Brain microvascular endothelial cell (primary cell): Measurements from ENCODE around the gene EHF.

Source experiments
- DNase-seq: peaks from one replicate; pipeline ENCODE4 v3.0.0-alpha.2; 2020
- H3K27ac ChIP-seq: fragments of 250-450 bp; sonication (Bioruptor Pico); 2 replicates; pipeline ENCODE4 v1.5.1; 2020; ENCODE audit warnings: mild to moderate bottlenecking, moderate library complexity
- H3K27me3 ChIP-seq: fragments of 250-450 bp; sonication (Bioruptor Pico); replicated peaks from 2 replicates; pipeline ENCODE4 v1.5.1; 2020; ENCODE audit warnings: mild to moderate bottlenecking
- H3K36me3 ChIP-seq: fragments of 250-450 bp; sonication (Bioruptor Pico); replicated peaks from 2 replicates; pipeline ENCODE4 v1.5.1; 2020; ENCODE audit warnings: mild to moderate bottlenecking
- H3K4me3 ChIP-seq: 2 replicates; pipeline ENCODE4 v1.5.1; 2011; ENCODE audit warnings: low read depth, mild to moderate bottlenecking, control low read depth, low read length, moderate library complexity
- in situ Hi-C: cut with HindIII; loops from 2 replicates; pipeline ENCODE4 v1.10.0; 2017; ENCODE audit warnings: low sequenced_read_pairs, low pct_ligation_motif_present
- TF ChIP-seq, protein P1 (sequence below): IDR thresholded peaks from 2 replicates; pipeline ENCODE4 v1.5.1; 2011; ENCODE audit warnings: low read depth, mild to moderate bottlenecking, moderate library complexity, low read length, control low read depth, inconsistent platforms; ENCODE audit errors: missing control alignments

Gene EHF

DNA sequence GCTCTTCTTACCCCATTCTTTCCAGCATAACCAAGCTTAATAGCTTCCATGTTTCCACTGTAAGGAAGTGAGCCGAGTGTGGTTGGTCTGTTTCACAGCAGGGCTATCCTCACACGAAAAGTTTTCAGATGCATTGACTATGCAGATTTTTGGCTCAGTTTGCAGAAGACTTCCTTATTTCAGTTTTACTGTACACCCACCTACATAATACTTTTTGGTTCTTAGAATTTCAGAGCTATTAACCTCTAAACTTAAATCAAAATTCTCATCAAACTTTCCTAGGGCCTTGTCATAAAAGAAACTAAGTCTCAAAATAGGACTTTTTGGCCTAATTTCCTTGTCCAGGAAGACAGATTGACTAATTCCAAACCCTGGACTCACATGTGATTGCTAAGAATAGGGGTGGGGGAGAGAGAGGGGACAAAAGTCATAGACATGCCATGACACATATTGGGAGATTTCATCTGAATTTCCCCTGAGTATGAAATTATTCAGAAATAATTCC is 7.3 kb upstream of the EHF start:
- no peaks in the 10 kb centered on the region for H3K27me3 ChIP-seq
- H3K27ac ChIP-seq: no peak overlapping the region
- H3K4me3 ChIP-seq: no peak overlapping the region
- no peak for DNase-seq
- H3K36me3 ChIP-seq: no peaks in the 10 kb centered on the region
- in situ Hi-C loops: no loop called here
- TF ChIP-seq, protein P1, sequence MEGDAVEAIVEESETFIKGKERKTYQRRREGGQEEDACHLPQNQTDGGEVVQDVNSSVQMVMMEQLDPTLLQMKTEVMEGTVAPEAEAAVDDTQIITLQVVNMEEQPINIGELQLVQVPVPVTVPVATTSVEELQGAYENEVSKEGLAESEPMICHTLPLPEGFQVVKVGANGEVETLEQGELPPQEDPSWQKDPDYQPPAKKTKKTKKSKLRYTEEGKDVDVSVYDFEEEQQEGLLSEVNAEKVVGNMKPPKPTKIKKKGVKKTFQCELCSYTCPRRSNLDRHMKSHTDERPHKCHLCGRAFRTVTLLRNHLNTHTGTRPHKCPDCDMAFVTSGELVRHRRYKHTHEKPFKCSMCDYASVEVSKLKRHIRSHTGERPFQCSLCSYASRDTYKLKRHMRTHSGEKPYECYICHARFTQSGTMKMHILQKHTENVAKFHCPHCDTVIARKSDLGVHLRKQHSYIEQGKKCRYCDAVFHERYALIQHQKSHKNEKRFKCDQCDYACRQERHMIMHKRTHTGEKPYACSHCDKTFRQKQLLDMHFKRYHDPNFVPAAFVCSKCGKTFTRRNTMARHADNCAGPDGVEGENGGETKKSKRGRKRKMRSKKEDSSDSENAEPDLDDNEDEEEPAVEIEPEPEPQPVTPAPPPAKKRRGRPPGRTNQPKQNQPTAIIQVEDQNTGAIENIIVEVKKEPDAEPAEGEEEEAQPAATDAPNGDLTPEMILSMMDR: no peak

DNA sequence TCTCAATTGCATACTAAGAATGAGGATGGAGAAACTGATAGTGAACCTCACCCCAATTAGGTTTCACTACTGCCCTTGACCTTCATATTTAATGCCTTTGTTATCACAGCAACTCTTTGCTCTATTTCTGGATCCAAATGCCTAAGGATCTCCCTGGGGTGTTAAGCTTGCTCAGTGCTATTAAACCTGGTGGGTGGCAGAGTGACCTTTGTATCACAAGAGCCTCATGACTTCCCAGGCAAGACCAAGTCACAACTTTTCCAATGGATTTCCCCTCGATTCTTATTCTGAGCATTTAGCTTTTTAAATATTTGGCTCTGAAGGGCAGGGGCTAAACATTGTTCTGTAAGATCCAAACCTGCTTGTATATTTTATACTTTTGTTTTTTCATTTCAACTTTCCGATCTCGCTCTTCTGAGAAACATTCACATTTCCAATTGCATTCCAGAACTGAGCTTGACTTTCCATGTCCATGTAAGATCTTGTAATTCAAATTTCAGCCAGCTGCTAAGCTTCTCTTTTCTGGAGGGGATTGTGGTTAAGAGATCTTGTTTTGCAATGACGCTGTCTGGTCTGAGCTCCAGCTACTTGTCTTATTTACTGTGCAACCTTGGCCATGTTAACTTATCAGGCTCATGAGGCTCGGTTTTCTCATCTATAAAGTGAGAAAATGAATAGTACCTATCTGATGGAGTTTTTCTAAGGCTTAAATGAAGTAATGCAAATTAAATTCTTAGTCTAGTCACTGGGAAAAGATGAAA is 6.4 kb upstream of the EHF start:
- no peaks in the 10 kb centered on the region for H3K36me3 ChIP-seq
- TF ChIP-seq, protein P1: no peak
- no peak overlapping the region for H3K27ac ChIP-seq
- no peak overlapping the region for H3K4me3 ChIP-seq
- no peak for DNase-seq
- no peaks in the 10 kb centered on the region for H3K27me3 ChIP-seq
- in situ Hi-C loops: no loop called here

DNA sequence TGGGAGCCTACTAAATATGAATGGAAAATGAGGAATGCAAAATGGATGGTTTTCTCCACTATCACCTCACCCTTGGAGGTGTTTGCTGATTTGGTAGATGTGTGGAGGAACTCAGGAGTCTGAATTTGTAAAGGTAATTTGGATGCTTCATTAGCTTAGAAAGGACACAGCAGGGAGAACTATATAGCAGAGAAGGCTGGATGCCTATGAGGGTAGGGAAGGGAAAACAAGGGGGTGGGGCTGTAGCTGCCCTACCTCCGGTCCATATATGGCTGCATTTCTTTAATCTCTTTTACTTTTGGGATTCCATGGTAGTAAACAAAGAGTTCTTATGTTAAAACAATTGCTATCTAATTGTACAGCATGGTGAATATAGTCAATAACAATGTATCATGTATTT is 4.8 kb upstream of the EHF start:
- no peak for DNase-seq
- no peak overlapping the region for H3K27ac ChIP-seq
- H3K4me3 ChIP-seq: no peak overlapping the region
- no peaks in the 10 kb centered on the region for H3K27me3 ChIP-seq
- in situ Hi-C loops: no loop called here
- H3K36me3 ChIP-seq: no peaks in the 10 kb centered on the region
- TF ChIP-seq, protein P1: no peak

DNA sequence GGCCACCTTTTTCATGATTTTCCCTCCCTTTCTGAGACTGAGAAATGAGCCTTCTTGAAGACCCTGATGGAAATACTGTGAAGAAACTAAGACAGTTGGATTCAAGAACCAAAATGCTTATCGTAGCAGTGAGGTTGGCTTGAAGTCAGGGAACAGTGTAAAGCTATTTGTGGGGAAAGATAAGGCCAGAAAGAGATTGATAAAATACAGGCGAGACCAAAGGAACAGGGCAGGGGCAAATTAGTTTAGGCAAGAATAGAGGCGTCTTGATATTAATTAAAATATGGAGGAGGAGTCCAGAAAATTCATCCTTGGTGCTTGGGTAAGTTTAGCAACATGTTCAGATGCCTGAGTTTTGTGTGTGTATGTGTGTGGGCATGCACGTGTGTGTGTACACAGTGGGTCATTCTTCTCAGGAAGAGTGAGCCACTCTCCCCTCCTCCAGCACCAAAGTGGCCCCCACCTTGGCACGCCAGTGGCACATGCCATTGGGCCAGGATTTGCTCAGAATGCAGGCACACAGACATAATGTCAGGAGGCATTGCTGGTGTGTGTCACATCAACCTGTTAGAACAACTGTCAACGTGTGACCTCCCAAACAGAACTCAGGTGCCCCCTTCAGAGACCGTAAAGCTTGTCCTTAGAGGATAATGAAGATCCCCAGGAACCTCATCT is 3.9 kb upstream of the EHF start:
- Histone ChIP-seq H3K36me3 (no peaks in the 10 kb centered on the region), H3K4me3 (no peak overlapping the region), H3K27me3 (no peaks in the 10 kb centered on the region), H3K27ac (no peak overlapping the region)
- in situ Hi-C loops: no loop called here
- TF ChIP-seq, protein P1: no peak
- DNase-seq: no peak

DNA sequence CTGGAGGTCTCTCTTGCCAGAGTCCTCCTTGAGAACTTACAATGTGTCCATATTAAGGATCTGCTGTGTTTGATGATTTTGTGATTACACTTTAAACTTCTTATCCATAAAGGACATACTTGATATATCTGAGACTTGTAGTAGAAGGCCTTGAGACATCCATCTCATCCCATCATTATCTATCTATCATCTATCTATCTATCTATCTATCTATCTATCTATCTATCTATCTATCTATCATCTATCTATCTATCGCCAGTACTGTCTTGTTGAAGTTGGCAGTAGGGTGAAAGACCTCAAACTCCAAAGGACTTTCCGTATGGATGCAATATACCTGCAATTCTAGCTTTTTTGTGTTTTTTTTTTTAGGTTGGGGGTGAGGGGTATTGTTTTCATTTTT is 2.5 kb upstream of the EHF start:
- Histone ChIP-seq H3K27ac (no peak overlapping the region), H3K36me3 (no peaks in the 10 kb centered on the region), H3K4me3 (no peak overlapping the region), H3K27me3 (no peaks in the 10 kb centered on the region)
- no peak for DNase-seq
- TF ChIP-seq, protein P1: no peak
- in situ Hi-C loops: no loop called here
